Ovary (tissue), 9 donors: ENCODE measurements around the gene ATXN7L3. TPM values are rescaled to one million over a fixed set of nuclear protein-coding genes. Genes with fewer than 3 reads are reported as not detected.
A peak's percentile ranks its signal among the peaks of the same experiment; 100 is the strongest.

Experiments used
- DNase-seq, 5 donors: peaks; one replicate each; pipeline ENCODE4 v3.0.0-alpha.2; 2019 to 2020
- H3K27ac ChIP-seq, 2 donors: fragments of 200-600 bp; one replicate each; pipeline versions ENCODE4 v1.5.1 to v1.8.0; 2019 to 2022
- H3K27me3 ChIP-seq: fragments of 200-600 bp; one replicate; pipeline ENCODE4 v1.8.0; 2022
- H3K36me3 ChIP-seq: fragments of 200-600 bp; sonication (generic); one replicate; pipeline ENCODE4 v1.5.1; 2019
- H3K4me1 ChIP-seq: one replicate; pipeline ENCODE4 v1.8.1; 2013; ENCODE audit warnings: mild to moderate bottlenecking, moderate library complexity; ENCODE audit not compliant: insufficient read depth
- H3K4me3 ChIP-seq: fragments of 200-600 bp; sonication (generic); one replicate; pipeline ENCODE4 v1.5.1; 2017
- H3K9me3 ChIP-seq, 2 donors: fragments of 200-600 bp in 1 of 2; sonication (generic) in 1 of 2; one replicate each; pipeline versions ENCODE4 v1.5.1 to v1.8.1; 2013 to 2019; ENCODE audit warnings: mild to moderate bottlenecking in 1 of 2, moderate library complexity in 1 of 2
- EP300 ChIP-seq: sonication (generic); formaldehyde crosslinking; IDR thresholded peaks from one replicate; pipeline ENCODE4 v1.6.1; 2017; ENCODE audit warnings: antibody characterized with exemption
- POLR2A ChIP-seq: fragments of 450-650 bp; IDR thresholded peaks from one replicate; pipeline ENCODE4 v1.6.1; 2017; ENCODE audit warnings: antibody characterized with exemption, mild to moderate bottlenecking, moderate library complexity
- WGBS, 3 donors: extraction: QIAGEN DNeasy Blood & Tissue Kit in 1 of 3; methylation state at CpG; one replicate each; pipeline versions ENCODE4 v1.1.5 to v1.1.7; 2013 to 2017; 5-methylcytosine and 5-hydroxymethylcytosine counted together
- intact Hi-C, 4 donors: fragments of 100-400 bp; cut with DNase I; formaldehyde crosslinking; loops; one replicate each; pipeline versions ENCODE4 v1.11.0 to v1.15.1; 2022 to 2023
- polyA plus RNA-seq, 2 donors: library from polyadenylated mRNA; stranded (reverse); fragments of 200-250 nt in 1 of 2; fragments of 350-450 nt in 1 of 2; fragmentation: Illumina TruSeq in 1 of 2; extraction: RNeasy Lipid Tissue Mini Kit (QIAGEN cat#74804) in 1 of 2; gene quantifications; one replicate each; pipeline ENCODE4 v1.2.3, GENCODE V29; 2013 to 2014
- total RNA-seq, 7 donors: library from RNA; depleted of rRNA in 2 of 7; stranded (reverse); fragments of >200 nt in 2 of 7; fragmentation: NEBNext Ultra II Directional in 3 of 7; extraction: Animal tissue kit (Norgen Biotek cat#: 25700) in 3 of 7; gene quantifications; one replicate each; pipeline versions ENCODE4 v1.1.0 to v1.2.4, GENCODE V29; 2016 to 2023
- TF ChIP-seq, protein P1 (sequence below), 3 donors: fragments of 450-650 bp in 2 of 3; fragments of 200-600 bp in 1 of 3; IDR thresholded peaks; one replicate each; pipeline versions ENCODE4 v1.5.1 to v1.8.0; 2016 to 2022; ENCODE audit warnings: antibody characterized with exemption in 3 of 3, mild to moderate bottlenecking in 1 of 3
- donor health status: DM: no; HTN: no; CAD: no; lungs with moderate emphysema.
- donor health status: DM: no; HTN: no; CAD: no.
- donor health status: Bipolar disorder and iron deficiency.
- donor health status: DM: yes; HTN: yes; CAD: no.
- donor health status: DM: no; HTN: no; CAD: no.
- donor health status: DM: yes; HTN: yes; CAD: no.

ATXN7L3 gene
- total and polyA plus RNA-seq, 9 donors, result 25.3 to 97.4 (median 54.9) TPM

DNA sequence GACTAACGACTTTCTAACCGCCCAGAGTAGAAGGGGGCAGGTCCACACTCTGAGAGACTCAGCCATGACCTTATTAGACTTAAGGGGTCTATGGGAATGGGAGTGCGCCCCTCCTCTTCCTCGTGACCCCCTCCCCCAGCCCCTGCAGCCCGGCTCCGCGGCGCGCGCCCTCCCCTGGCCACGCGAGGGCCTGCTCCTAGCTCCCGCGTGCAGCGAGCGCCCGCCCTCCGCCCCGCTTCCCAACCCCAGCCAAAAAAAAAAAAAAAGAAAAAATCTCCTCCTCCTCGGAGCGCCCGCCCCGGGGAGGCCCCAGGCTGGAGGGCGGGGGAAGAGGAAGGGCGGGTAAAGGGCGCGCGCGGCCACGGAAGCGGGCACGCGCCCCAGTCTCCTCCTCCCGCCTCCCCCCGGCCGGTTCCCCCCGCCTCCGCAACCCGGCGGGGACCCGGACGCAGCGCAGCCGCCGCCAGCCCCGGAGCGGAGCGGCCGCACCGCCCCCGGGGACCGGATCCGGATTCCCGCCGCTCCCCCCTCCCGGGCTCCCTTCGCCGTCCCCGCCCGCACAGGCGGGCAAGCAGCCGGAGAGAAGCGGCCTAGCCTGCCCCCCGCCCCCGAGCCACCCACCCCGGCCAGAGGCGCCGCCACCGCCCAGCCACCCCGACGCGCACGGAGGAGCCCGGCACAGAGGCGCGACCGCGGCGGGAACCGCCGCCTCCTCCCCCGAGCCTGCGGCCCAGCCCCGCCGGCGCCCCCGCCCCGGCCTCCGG lies 18.8 kb upstream of the ATXN7L3 start:
- no peaks in the 10 kb centered on the region for H3K27me3 ChIP-seq
- H3K4me3 ChIP-seq, result peak overlapping the region; percentile 94
- peaks cover 16% of the 10 kb centered on the region for H3K4me1 ChIP-seq
- no peaks in the 10 kb centered on the region for H3K36me3 ChIP-seq
- DNase-seq, result peak; percentile 87 to 93 (median 91)
- peak overlapping the region; percentile 98 to 99 for H3K27ac ChIP-seq
- intact Hi-C loops, result loop anchor here in 1 of 4 donors (2.0 kb wide), 1 partner anchor 106 kb away; the partner anchor contains the start of gene SLC25A39
- H3K9me3 ChIP-seq, result no peaks in the 10 kb centered on the region
- WGBS, 3 donors, result 0 to 1% (median 1%) methylated on average over 54 to 86 of the region's 89 CpGs
- TF ChIP-seq, protein P1, sequence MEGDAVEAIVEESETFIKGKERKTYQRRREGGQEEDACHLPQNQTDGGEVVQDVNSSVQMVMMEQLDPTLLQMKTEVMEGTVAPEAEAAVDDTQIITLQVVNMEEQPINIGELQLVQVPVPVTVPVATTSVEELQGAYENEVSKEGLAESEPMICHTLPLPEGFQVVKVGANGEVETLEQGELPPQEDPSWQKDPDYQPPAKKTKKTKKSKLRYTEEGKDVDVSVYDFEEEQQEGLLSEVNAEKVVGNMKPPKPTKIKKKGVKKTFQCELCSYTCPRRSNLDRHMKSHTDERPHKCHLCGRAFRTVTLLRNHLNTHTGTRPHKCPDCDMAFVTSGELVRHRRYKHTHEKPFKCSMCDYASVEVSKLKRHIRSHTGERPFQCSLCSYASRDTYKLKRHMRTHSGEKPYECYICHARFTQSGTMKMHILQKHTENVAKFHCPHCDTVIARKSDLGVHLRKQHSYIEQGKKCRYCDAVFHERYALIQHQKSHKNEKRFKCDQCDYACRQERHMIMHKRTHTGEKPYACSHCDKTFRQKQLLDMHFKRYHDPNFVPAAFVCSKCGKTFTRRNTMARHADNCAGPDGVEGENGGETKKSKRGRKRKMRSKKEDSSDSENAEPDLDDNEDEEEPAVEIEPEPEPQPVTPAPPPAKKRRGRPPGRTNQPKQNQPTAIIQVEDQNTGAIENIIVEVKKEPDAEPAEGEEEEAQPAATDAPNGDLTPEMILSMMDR (IDR thresholded peaks at IDR 0.05), result peak; percentile 19 to 90 (median 30)
- TF ChIP-seq EP300 (no peak), POLR2A (peak; percentile 45)

GRCh38 chr17:44217738-44218343 lies 18.2 kb upstream of the ATXN7L3 start:
- no peaks in the 10 kb centered on the region for H3K27me3 ChIP-seq
- peak overlapping the region; percentile 94 for H3K4me3 ChIP-seq
- intact Hi-C loops, result loop anchor here in 1 of 4 donors (2.0 kb wide), 1 partner anchor 107 kb away; the partner anchor contains the start of gene SLC25A39
- H3K4me1 ChIP-seq, result peaks cover 15% of the 10 kb centered on the region
- no peak for DNase-seq
- H3K36me3 ChIP-seq, result no peaks in the 10 kb centered on the region
- H3K9me3 ChIP-seq, result no peaks in the 10 kb centered on the region
- no peak for TF ChIP-seq POLR2A
- no peak for TF ChIP-seq EP300
- TF ChIP-seq, protein P1 (IDR thresholded peaks at IDR 0.05), result no peak
- WGBS, 3 donors, result 1 to 5% (median 3%) methylated on average over 10 of the region's 10 CpGs
- H3K27ac ChIP-seq, result peak overlapping the region; percentile 62 to 99

GRCh38 chr17:44216694-44217093 lies 17.0 kb upstream of the ATXN7L3 start:
- Histone ChIP-seq H3K4me1 (peaks cover 13% of the 10 kb centered on the region), H3K27me3 (no peaks in the 10 kb centered on the region), H3K27ac (no peak overlapping the region), H3K4me3 (no peak overlapping the region), H3K9me3 (no peaks in the 10 kb centered on the region), H3K36me3 (no peaks in the 10 kb centered on the region)
- intact Hi-C loops, result no loop called here
- DNase-seq, result no peak
- no peak for TF ChIP-seq POLR2A
- no peak for TF ChIP-seq EP300
- TF ChIP-seq, protein P1 (IDR thresholded peaks at IDR 0.05), result no peak
- WGBS, 3 donors, result 74 to 77% (median 75%) methylated on average over 5 of the region's 5 CpGs

DNA sequence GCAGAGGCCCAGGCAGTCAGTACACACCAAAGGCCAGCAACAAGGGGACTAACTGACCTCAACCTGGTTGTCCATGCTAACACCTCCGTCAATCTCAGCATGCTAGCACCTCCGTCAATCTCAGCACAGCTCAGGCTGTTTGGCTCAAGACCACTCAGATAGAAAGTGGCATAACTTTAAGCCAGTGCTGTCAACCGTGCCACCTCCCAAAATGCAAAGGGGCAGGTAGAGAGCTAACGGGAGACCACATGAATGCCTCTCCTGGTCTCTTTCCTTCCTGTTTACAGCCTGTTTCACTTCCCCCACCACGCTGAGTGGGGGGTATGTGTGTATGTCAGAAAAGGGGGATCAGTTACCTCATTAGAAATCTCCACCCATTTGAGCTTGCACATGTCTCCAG lies 16.5 kb upstream of the ATXN7L3 start:
- Histone ChIP-seq H3K9me3 (no peaks in the 10 kb centered on the region), H3K4me3 (no peak overlapping the region), H3K36me3 (no peaks in the 10 kb centered on the region), H3K4me1 (peaks cover 13% of the 10 kb centered on the region), H3K27me3 (no peaks in the 10 kb centered on the region), H3K27ac (no peak overlapping the region)
- intact Hi-C loops, result no loop called here
- DNase-seq, result no peak
- TF ChIP-seq EP300, result no peak
- TF ChIP-seq, protein P1 (IDR thresholded peaks at IDR 0.05), result no peak
- 75 to 83% (median 79%) methylated on average over 5 of the region's 5 CpGs for WGBS, 3 donors
